ENCODE data around the gene EFHC1. TPM values are rescaled to one million over a fixed set of nuclear protein-coding genes. Genes with fewer than 3 reads are reported as not detected.

Gene EFHC1
- total RNA-seq, 1 donor from 2014 or later: 59.8 TPM

GRCh38 chr6:52393780-52394179 lies 26.4 kb upstream of the EFHC1 start:
- H3K9ac ChIP-seq: no peak overlapping the region
- H3F3A ChIP-seq (ENCODE audit: low read depth): no peaks in the 10 kb centered on the region
- H3K27me3 Mint-ChIP-seq (ENCODE audit: insufficient read depth, low read depth): no peaks in the 10 kb centered on the region
- no peak overlapping the region for H3K4me3 Mint-ChIP-seq
- H3K79me2 ChIP-seq (ENCODE audit: low read depth): no peaks in the 10 kb centered on the region
- H3K27ac Mint-ChIP-seq: no peak overlapping the region
- no peaks in the 10 kb centered on the region for H4K20me1 ChIP-seq (ENCODE audit: low read depth)
- peaks cover 13% of the 10 kb centered on the region for H3K4me1 ChIP-seq
- no peak overlapping the region for H3K4me3 ChIP-seq
- H3K27me3 ChIP-seq: no peaks in the 10 kb centered on the region
- H3K36me3 ChIP-seq: no peaks in the 10 kb centered on the region
- no peaks in the 10 kb centered on the region for H3K9me3 Mint-ChIP-seq
- DNase-seq (ENCODE audit: low spot score): no peak
- H3K4me2 ChIP-seq: no peak overlapping the region
- H3K4me1 Mint-ChIP-seq: peaks cover 3% of the 10 kb centered on the region
- no peaks in the 10 kb centered on the region for H3K9me3 ChIP-seq (ENCODE audit: low read depth)
- H3K27ac ChIP-seq: no peak overlapping the region
- H3K36me3 Mint-ChIP-seq: peaks cover 7% of the 10 kb centered on the region
- no peak for TF ChIP-seq EZH2phosphoT487 (IDR thresholded peaks at IDR 0.05)
- TF ChIP-seq CTCF (IDR thresholded peaks at IDR 0.05): no peak
- TF ChIP-seq EZH2 (IDR thresholded peaks at IDR 0.05): no peak
- H2AFZ ChIP-seq (replicated peaks): no peak overlapping the region

- no peak overlapping the region for H3K4me2 ChIP-seq
- Mint-ChIP-seq H3K9me3 (no peaks in the 10 kb centered on the region), H3K4me3 (no peak overlapping the region), H3K27me3 (ENCODE audit: insufficient read depth, low read depth) (no peaks in the 10 kb centered on the region), H3K27ac (no peak overlapping the region), H3K36me3 (peaks cover 7% of the 10 kb centered on the region), H3K4me1 (peaks cover 6% of the 10 kb centered on the region)
- no peak overlapping the region for H3K9ac ChIP-seq
- no peaks in the 10 kb centered on the region for H4K20me1 ChIP-seq (ENCODE audit: low read depth)
- H3K27ac ChIP-seq: no peak overlapping the region
- no peaks in the 10 kb centered on the region for H3K9me3 ChIP-seq (ENCODE audit: low read depth)
- no peaks in the 10 kb centered on the region for H3K27me3 ChIP-seq
- no peaks in the 10 kb centered on the region for H3K79me2 ChIP-seq (ENCODE audit: low read depth)
- peaks cover 13% of the 10 kb centered on the region for H3K4me1 ChIP-seq
- no peak overlapping the region for H3K4me3 ChIP-seq
- no peak for TF ChIP-seq EZH2phosphoT487 (IDR thresholded peaks at IDR 0.05)
- no peak for TF ChIP-seq EZH2 (IDR thresholded peaks at IDR 0.05)
- no peak for TF ChIP-seq CTCF (IDR thresholded peaks at IDR 0.05)
- H2AFZ ChIP-seq (replicated peaks): no peak overlapping the region
- no peaks in the 10 kb centered on the region for H3F3A ChIP-seq (ENCODE audit: low read depth)
- DNase-seq (ENCODE audit: low spot score): no peak
- H3K36me3 ChIP-seq: no peaks in the 10 kb centered on the region
Measured at GRCh38 chr6:52394251-52394666, 25.9 kb upstream of the EFHC1 start.

GRCh38 chr6:52395969-52396368 lies 24.2 kb upstream of the EFHC1 start:
- Histone ChIP-seq H3K9me3 (ENCODE audit: low read depth) (no peaks in the 10 kb centered on the region), H2AFZ (replicated peaks) (no peak overlapping the region), H3K9ac (no peak overlapping the region), H3F3A (ENCODE audit: low read depth) (peaks cover 3% of the 10 kb centered on the region), H3K4me3 (no peak overlapping the region), H3K4me1 (peaks cover 13% of the 10 kb centered on the region), H3K27me3 (no peaks in the 10 kb centered on the region), H3K79me2 (ENCODE audit: low read depth) (no peaks in the 10 kb centered on the region), H3K27ac (no peak overlapping the region), H3K4me2 (peak overlapping the region; percentile 15), H3K36me3 (no peaks in the 10 kb centered on the region), H4K20me1 (ENCODE audit: low read depth) (peaks cover 3% of the 10 kb centered on the region)
- Mint-ChIP-seq H3K4me3 (no peak overlapping the region), H3K4me1 (peaks cover 10% of the 10 kb centered on the region), H3K27me3 (ENCODE audit: insufficient read depth, low read depth) (no peaks in the 10 kb centered on the region), H3K9me3 (no peaks in the 10 kb centered on the region), H3K27ac (no peak overlapping the region), H3K36me3 (peaks cover 7% of the 10 kb centered on the region)
- no peak for TF ChIP-seq CTCF (IDR thresholded peaks at IDR 0.05)
- TF ChIP-seq EZH2 (IDR thresholded peaks at IDR 0.05): no peak
- no peak for TF ChIP-seq EZH2phosphoT487 (IDR thresholded peaks at IDR 0.05)
- DNase-seq (ENCODE audit: low spot score): no peak

Data from neural progenitor cell (in vitro differentiated cells).